Fibroblast of pulmonary artery (primary cell): ENCODE results near the gene XDH.

Experiments used
- DNase-seq: peaks from one replicate; pipeline ENCODE4 v3.0.0-alpha.2; 2010; ENCODE audit warnings: low read depth
- H3K4me3 ChIP-seq: replicated peaks from 2 replicates; pipeline ENCODE4 v1.5.1; 2011; ENCODE audit warnings: low read depth, mild to moderate bottlenecking, control low read depth, low read length, moderate library complexity
- TF ChIP-seq, protein P1 (sequence below): IDR thresholded peaks from 2 replicates; pipeline ENCODE4 v1.5.1; 2011; ENCODE audit warnings: mild to moderate bottlenecking, control low read depth, low read length, inconsistent platforms; ENCODE audit errors: missing control alignments

XDH gene

DNA sequence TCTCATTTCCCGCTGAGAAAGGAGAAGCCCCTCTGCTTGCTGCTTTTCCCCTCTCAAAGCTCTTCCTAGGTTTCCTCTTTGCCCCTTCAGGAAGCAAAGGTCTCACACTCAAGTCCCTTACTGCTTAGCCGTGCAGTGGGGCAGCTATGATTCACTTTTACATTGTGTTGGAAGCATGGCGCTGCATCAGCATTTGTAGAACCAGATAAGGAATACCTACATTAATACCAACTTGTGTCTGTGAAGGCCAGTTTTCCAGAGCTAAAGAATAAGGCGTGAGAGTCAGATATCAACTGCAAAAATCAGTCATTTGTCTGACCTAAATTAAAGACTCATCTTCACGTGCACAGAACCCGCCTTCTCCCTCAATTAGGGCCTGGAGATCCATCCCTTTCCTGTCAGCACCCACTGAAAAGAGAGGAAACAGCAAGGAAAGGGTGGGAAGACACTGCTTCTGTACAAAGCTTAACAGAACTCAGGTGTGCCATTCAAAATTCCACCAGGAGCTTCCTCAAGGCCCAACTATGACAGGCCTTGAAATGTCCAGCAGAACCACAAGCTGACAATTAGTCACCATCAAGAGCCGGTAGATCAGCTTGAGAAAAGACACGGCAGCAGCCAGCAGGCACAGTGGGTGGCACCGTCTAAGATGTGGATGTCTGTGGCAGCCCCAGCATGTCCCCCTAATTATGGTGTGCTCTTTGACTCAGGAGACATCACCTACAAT lies 16.1 kb upstream of the XDH start:
- no peak for DNase-seq
- TF ChIP-seq, protein P1, sequence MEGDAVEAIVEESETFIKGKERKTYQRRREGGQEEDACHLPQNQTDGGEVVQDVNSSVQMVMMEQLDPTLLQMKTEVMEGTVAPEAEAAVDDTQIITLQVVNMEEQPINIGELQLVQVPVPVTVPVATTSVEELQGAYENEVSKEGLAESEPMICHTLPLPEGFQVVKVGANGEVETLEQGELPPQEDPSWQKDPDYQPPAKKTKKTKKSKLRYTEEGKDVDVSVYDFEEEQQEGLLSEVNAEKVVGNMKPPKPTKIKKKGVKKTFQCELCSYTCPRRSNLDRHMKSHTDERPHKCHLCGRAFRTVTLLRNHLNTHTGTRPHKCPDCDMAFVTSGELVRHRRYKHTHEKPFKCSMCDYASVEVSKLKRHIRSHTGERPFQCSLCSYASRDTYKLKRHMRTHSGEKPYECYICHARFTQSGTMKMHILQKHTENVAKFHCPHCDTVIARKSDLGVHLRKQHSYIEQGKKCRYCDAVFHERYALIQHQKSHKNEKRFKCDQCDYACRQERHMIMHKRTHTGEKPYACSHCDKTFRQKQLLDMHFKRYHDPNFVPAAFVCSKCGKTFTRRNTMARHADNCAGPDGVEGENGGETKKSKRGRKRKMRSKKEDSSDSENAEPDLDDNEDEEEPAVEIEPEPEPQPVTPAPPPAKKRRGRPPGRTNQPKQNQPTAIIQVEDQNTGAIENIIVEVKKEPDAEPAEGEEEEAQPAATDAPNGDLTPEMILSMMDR, result no peak
- no peak overlapping the region for H3K4me3 ChIP-seq

DNA sequence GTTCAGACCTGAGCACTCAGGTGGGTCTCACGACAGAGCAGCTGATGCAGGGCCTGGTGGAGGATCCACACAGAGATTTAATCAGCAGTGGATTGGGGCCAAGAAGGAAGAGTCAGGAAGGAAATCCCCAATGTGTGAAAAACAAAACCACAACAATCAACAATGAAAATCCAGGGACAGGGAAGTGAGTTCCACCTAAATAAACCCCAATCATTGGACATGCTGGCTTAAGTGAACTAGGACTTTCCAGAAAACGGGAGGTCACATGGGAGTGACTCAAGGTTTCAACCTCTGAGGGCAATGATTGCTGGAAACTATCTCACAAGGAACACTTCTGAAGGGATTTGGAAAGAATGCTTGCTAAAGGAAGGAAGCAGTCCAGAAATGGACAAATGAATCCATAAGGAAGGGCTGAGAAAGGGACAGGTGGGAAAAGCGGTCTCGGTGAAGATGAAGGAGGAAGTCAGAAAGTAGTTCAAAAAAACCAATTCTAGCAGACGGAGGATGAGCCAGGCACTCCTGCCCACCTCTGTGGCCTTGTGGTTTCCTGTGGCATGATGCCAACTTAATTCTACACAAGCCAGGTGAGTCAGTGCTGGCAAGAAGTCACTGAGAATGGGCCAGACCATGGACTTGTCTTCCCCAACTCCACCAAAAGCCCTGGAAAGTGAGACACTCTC lies 15.4 kb upstream of the XDH start:
- TF ChIP-seq, protein P1, result no peak
- DNase-seq, result no peak
- H3K4me3 ChIP-seq, result no peak overlapping the region

DNA sequence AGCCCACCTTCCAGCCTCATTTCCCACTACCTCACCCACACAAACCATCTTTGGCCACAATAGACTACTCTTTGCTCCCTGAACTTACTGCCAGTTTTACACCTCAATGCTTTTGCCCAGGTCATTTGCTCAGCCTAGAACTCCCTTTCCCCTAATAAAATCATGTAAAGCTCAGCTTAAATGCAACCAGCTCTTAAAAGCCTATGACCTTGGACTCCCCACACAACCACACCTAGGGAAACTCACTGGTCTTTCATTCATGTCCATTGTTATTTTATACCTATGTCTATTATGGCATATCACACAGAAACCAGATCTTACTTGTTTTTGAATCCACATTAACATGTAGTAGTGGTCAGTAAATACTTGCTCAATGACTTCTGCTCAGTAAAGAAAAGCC lies 14.5 kb upstream of the XDH start:
- no peak overlapping the region for H3K4me3 ChIP-seq
- TF ChIP-seq, protein P1, result no peak
- DNase-seq, result no peak

DNA sequence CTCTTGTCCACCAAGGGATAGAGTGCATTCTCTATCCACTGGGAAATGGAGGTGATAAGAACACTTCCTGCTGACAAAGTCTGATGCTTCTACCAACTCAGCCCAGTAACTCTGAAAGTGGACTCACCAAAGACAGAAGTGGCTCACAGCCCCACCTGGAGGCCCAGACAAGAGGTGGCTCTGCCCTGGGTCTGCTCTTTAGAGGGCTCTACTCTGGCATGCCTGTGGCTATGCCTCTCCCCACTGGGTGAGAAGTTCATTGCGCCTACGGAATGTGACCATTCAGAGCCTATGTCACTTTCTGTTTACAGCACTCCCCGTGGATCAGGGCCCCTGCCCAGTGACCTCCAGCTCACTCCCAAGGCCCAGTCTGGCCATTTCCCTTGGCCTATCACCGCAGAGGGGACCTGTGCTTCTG lies 13.5 kb upstream of the XDH start:
- DNase-seq, result peak; percentile 28
- TF ChIP-seq, protein P1, result peak; percentile 31
- no peak overlapping the region for H3K4me3 ChIP-seq

DNA sequence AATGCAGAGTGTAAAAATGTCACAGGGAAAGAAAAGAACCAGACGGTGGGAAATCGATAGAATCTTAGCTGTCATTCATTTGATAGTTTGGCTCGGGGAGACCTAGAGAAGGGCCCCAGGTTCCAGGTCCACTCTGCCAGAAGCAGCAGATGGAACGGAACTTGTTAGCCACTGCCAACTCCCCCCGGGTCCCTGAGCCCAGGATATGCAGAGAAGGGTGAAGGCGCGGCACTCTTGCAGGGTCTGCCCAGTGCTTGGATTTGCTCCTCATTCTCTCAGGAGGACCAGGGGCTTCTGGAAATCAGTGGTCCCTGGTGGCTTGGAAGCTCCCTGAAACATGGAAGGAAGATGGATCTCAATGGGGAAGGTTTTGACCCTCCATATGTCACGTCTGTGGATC lies 11.6 kb upstream of the XDH start:
- no peak overlapping the region for H3K4me3 ChIP-seq
- TF ChIP-seq, protein P1, result no peak
- no peak for DNase-seq

DNA sequence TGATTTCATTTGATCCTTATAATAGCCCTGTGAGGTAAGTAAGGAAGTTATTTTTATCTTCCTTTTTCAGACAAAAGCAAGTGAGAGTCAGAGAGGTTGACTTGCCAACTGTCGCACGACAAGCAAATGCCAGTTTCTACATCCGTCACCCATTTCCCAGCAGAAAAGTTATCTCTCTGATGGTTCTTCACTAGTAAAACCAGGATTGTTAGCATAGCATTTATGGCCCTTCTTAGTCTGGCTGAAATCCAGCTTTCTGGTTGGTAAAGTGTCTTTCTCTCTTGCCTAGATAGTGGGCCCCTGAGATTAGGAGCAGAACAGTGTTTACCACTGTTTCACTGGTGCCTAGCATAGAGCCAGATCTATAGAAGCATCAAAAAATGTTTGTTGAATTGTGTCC lies 7.1 kb upstream of the XDH start:
- no peak for DNase-seq
- TF ChIP-seq, protein P1, result no peak
- H3K4me3 ChIP-seq, result no peak overlapping the region
